ENCODE measurements around the gene ROGDI. TPM values are rescaled to one million over a fixed set of nuclear protein-coding genes. Genes with fewer than 3 reads are reported as not detected.

ROGDI gene
- total RNA-seq, 1 donor from 2014 or later = 39.6 TPM

GRCh38 chr16:4839942-4840341, 37.5 kb upstream of the ROGDI start:
- no peak for DNase-seq (ENCODE audit: low read depth)
- no peak overlapping the region for H3K4me3 ChIP-seq (ENCODE audit: low read depth, low read length)
- TF ChIP-seq, protein P1, sequence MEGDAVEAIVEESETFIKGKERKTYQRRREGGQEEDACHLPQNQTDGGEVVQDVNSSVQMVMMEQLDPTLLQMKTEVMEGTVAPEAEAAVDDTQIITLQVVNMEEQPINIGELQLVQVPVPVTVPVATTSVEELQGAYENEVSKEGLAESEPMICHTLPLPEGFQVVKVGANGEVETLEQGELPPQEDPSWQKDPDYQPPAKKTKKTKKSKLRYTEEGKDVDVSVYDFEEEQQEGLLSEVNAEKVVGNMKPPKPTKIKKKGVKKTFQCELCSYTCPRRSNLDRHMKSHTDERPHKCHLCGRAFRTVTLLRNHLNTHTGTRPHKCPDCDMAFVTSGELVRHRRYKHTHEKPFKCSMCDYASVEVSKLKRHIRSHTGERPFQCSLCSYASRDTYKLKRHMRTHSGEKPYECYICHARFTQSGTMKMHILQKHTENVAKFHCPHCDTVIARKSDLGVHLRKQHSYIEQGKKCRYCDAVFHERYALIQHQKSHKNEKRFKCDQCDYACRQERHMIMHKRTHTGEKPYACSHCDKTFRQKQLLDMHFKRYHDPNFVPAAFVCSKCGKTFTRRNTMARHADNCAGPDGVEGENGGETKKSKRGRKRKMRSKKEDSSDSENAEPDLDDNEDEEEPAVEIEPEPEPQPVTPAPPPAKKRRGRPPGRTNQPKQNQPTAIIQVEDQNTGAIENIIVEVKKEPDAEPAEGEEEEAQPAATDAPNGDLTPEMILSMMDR (conservative IDR thresholded peaks at IDR 0.05; ENCODE audit: low read depth, low read length) = no peak

DNA sequence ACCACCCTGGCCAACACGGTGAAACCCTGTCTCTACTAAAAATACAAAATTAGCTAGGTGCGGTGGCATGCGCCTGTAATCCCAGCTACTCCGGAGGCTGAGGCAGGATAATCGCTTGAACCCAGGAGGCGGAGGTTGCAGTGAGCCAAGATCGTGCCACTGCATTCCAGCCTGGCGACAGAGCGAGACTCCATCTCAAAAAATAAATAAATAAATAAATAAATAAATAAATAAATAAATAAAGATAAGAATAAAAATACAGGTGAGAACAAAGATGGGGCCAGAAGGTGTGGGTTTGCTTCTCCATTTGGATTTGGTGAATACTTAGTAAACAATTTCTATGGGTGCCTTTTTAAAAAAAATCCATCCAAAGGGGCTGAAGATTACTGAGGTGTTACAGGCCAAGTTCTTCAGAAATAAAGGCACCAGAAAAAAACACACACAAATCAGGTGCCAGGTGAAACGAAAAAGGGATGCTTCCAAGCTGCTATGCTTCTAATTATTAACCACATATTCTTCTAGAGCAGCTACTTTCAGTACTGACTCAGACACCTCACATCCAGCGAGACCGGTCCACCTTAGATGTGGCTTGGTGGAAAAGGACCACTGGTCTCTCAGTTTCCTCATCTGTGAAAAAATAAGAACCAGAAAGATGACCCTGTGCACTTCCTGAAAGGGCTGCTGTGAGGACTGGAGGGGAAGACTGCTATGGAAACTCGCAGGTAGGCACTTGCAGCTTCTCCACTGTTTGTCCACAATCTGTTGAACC, 35.5 kb upstream of the ROGDI start:
- H3K4me3 ChIP-seq (ENCODE audit: low read depth, low read length) = no peak overlapping the region
- no peak for DNase-seq (ENCODE audit: low read depth)
- TF ChIP-seq, protein P1 (conservative IDR thresholded peaks at IDR 0.05; ENCODE audit: low read depth, low read length) = no peak

- no peak overlapping the region for H3K4me3 ChIP-seq (ENCODE audit: low read depth, low read length)
- TF ChIP-seq, protein P1 (conservative IDR thresholded peaks at IDR 0.05; ENCODE audit: low read depth, low read length) = no peak
- no peak for DNase-seq (ENCODE audit: low read depth)
Observed at GRCh38 chr16:4836727-4837126, 34.3 kb upstream of the ROGDI start.

- no peak for DNase-seq (ENCODE audit: low read depth)
- no peak overlapping the region for H3K4me3 ChIP-seq (ENCODE audit: low read depth, low read length)
- TF ChIP-seq, protein P1 (conservative IDR thresholded peaks at IDR 0.05; ENCODE audit: low read depth, low read length) = no peak
Observed at GRCh38 chr16:4833584-4833983, 31.2 kb upstream of the ROGDI start.

GRCh38 chr16:4832698-4833343, 30.4 kb upstream of the ROGDI start:
- H3K4me3 ChIP-seq (ENCODE audit: low read depth, low read length) = no peak overlapping the region
- TF ChIP-seq, protein P1 (conservative IDR thresholded peaks at IDR 0.05; ENCODE audit: low read depth, low read length) = no peak
- no peak for DNase-seq (ENCODE audit: low read depth)

DNA sequence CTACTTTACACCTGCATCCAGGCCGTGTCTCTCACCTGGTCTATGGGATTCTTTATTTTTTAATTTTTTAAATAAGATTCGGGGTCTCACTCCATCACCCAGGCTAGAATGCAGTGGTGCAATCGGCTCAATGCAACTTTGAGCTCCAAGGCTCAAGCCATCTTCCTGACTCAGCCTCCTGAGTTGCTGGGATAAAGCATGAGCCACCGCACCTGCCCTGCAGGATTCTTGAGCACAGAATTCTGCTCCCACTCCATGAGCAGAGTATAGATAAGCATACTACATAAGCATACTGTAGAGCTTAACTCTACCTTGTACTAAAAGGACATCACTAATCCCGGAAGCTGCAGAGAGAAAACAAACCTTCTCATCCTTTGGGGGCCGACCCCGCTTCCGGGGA, 29.2 kb upstream of the ROGDI start:
- no peak for DNase-seq (ENCODE audit: low read depth)
- H3K4me3 ChIP-seq (ENCODE audit: low read depth, low read length) = no peak overlapping the region
- TF ChIP-seq, protein P1 (conservative IDR thresholded peaks at IDR 0.05; ENCODE audit: low read depth, low read length) = no peak

All from epithelial cell of proximal tubule (primary cell).